Esophagus squamous epithelium (tissue), 5 donors: Measurements from ENCODE around the gene DUOXA2. TPM values are rescaled to one million over a fixed set of nuclear protein-coding genes. Genes with fewer than 3 reads are reported as not detected.

Source experiments
- DNase-seq: peaks from one replicate; lab custom pipeline; 2025; lab: John Stamatoyannopoulos, UW
- H3K27ac ChIP-seq, 4 donors: fragments of 200-600 bp; sonication (generic); one replicate each; pipeline ENCODE4 v1.5.1; 2016 to 2019; ENCODE audit warnings: mild to moderate bottlenecking in 1 of 4
- H3K27me3 ChIP-seq, 4 donors: fragments of 200-600 bp; sonication (generic); 1 replicate in 3 of 4; 2 replicates in 1 of 4; pipeline versions ENCODE4 v1.5.1 to v1.6.0; 2017 to 2021; ENCODE audit warnings: antibody characterized with exemption in 1 of 4
- H3K36me3 ChIP-seq, 3 donors: fragments of 200-600 bp; sonication (generic); one replicate each; pipeline ENCODE4 v1.5.1; 2016 to 2019
- H3K4me1 ChIP-seq, 3 donors: fragments of 200-600 bp; sonication (generic); one replicate each; pipeline ENCODE4 v1.5.1; 2017 to 2019
- H3K4me3 ChIP-seq, 4 donors: fragments of 200-600 bp; sonication (generic); 1 replicate in 3 of 4; 2 replicates in 1 of 4; pipeline ENCODE4 v1.5.1; 2016 to 2019; ENCODE audit warnings: mild to moderate bottlenecking in 2 of 4, moderate library complexity in 1 of 4
- H3K9me3 ChIP-seq, 3 donors: fragments of 200-600 bp; sonication (generic); one replicate each; pipeline ENCODE4 v1.5.1; 2016 to 2019
- CTCF ChIP-seq, 6 experiments: fragments of 450-650 bp in 4 of 6; fragments of 200-600 bp in 2 of 6; sonication (generic) in 2 of 6; IDR thresholded peaks; one replicate each; pipeline ENCODE4 v1.5.1; 2016 to 2019; ENCODE audit warnings: antibody characterized with exemption in 6 of 6, mild to moderate bottlenecking in 4 of 6, moderate library complexity in 4 of 6
- POLR2A ChIP-seq, 4 donors: fragments of 450-650 bp; IDR thresholded peaks; one replicate each; pipeline ENCODE4 v1.6.1; 2017; ENCODE audit warnings: antibody characterized with exemption in 4 of 4, mild to moderate bottlenecking in 4 of 4, moderate library complexity in 3 of 4
- WGBS, 2 donors: methylation state at CpG; one replicate each; pipeline ENCODE4 v1.1.5; 2018; 5-methylcytosine and 5-hydroxymethylcytosine counted together
- intact Hi-C: fragments of 100-400 bp; cut with DNase I; formaldehyde crosslinking; loops from one replicate; pipeline ENCODE4 v1.15.0; 2022
- total RNA-seq, 4 donors: library from RNA; depleted of rRNA; stranded (reverse); fragments of >200 nt; gene quantifications; one replicate each; pipeline ENCODE4 v1.1.0, GENCODE V29; 2016
- donor health status: DM: yes; HTN: yes; CAD: no.

The DUOXA2 gene
- total RNA-seq, 4 donors from 2014 or later = 6.3 to 20.6 (median 13.6) TPM; not detected in 1

GRCh38 chr15:45130291-45131000 is 16.3 kb downstream of the DUOXA2 start:
- H3K4me3 ChIP-seq = peak overlapping the region; percentile 49 to 69 (median 62)
- H3K27ac ChIP-seq = peak overlapping the region; percentile 81 to 92 (median 90)
- H3K27me3 ChIP-seq = peaks cover 0 to 63% (median 2%) of the 10 kb centered on the region in 4 donors
- peaks cover 0 to 32% (median 5%) of the 10 kb centered on the region in 3 donors for H3K36me3 ChIP-seq
- 50 to 78% methylated on average over 4 to 7 of the region's 7 CpGs for WGBS, 2 donors
- TF ChIP-seq CTCF (IDR thresholded peaks at IDR 0.05) = no peak
- no peak for TF ChIP-seq POLR2A (IDR thresholded peaks at IDR 0.05)
- DNase-seq = no peak
- peaks cover 2 to 86% (median 26%) of the 10 kb centered on the region in 3 donors for H3K4me1 ChIP-seq
- intact Hi-C loops = no loop called here
- no peaks in the 10 kb centered on the region for H3K9me3 ChIP-seq

GRCh38 chr15:45131510-45131909 is 17.4 kb downstream of the DUOXA2 start:
- Histone ChIP-seq H3K27me3 (peaks cover 0 to 70% (median 2%) of the 10 kb centered on the region in 4 donors), H3K9me3 (no peaks in the 10 kb centered on the region), H3K27ac (peak overlapping the region in 2 of 4 donors; percentile 89 to 92), H3K36me3 (peaks cover 0 to 41% (median 5%) of the 10 kb centered on the region in 3 donors), H3K4me1 (peaks cover 2 to 84% (median 26%) of the 10 kb centered on the region in 3 donors), H3K4me3 (peak overlapping the region in 1 of 4 donors; percentile 65)
- intact Hi-C loops = no loop called here
- no peak for DNase-seq
- TF ChIP-seq POLR2A (IDR thresholded peaks at IDR 0.05) = no peak
- TF ChIP-seq CTCF (IDR thresholded peaks at IDR 0.05) = no peak
- WGBS, 2 donors = 84 to 93% methylated on average over 3 of the region's 3 CpGs

- no peak for TF ChIP-seq POLR2A (IDR thresholded peaks at IDR 0.05)
- no peak for TF ChIP-seq CTCF (IDR thresholded peaks at IDR 0.05)
- Histone ChIP-seq H3K27ac (peak overlapping the region in 1 of 4 donors; percentile 29), H3K9me3 (no peaks in the 10 kb centered on the region), H3K27me3 (peaks cover 0 to 71% (median 2%) of the 10 kb centered on the region in 4 donors), H3K4me3 (no peak overlapping the region), H3K36me3 (peaks cover 0 to 54% (median 5%) of the 10 kb centered on the region in 3 donors), H3K4me1 (peaks cover 2 to 75% (median 24%) of the 10 kb centered on the region in 3 donors)
- WGBS, 2 donors = 43 to 50% methylated on average over 1 to 3 of the region's 3 CpGs
- no peak for DNase-seq
- intact Hi-C loops = no loop called here
Measured at GRCh38 chr15:45132844-45133560, 18.9 kb downstream of the DUOXA2 start.

- H3K27me3 ChIP-seq = peaks cover 0 to 71% (median 2%) of the 10 kb centered on the region in 4 donors
- peaks cover 0 to 60% (median 5%) of the 10 kb centered on the region in 3 donors for H3K36me3 ChIP-seq
- no peaks in the 10 kb centered on the region for H3K9me3 ChIP-seq
- WGBS, 2 donors = 8 to 49% methylated on average over 1 to 4 of the region's 5 CpGs
- intact Hi-C loops = no loop called here
- H3K4me1 ChIP-seq = peaks cover 2 to 70% (median 21%) of the 10 kb centered on the region in 3 donors
- no peak overlapping the region for H3K4me3 ChIP-seq
- H3K27ac ChIP-seq = peak overlapping the region in 1 of 4 donors; percentile 17
- DNase-seq = no peak
- TF ChIP-seq CTCF (IDR thresholded peaks at IDR 0.05) (no peak), POLR2A (IDR thresholded peaks at IDR 0.05) (no peak)
Measured at GRCh38 chr15:45133561-45133920, 19.4 kb downstream of the DUOXA2 start.

GRCh38 chr15:45134046-45134445 is 19.9 kb downstream of the DUOXA2 start:
- peaks cover 2 to 65% (median 21%) of the 10 kb centered on the region in 3 donors for H3K4me1 ChIP-seq

More at GRCh38 chr15:45134046-45134445, 19.9 kb downstream of the DUOXA2 start:
- Histone ChIP-seq H3K9me3 (no peaks in the 10 kb centered on the region), H3K27ac (peak overlapping the region in 2 of 4 donors; percentile 9 to 48), H3K27me3 (peaks cover 0 to 71% (median 2%) of the 10 kb centered on the region in 4 donors), H3K36me3 (peaks cover 0 to 65% (median 5%) of the 10 kb centered on the region in 3 donors), H3K4me3 (no peak overlapping the region)
- WGBS, 2 donors = 80 to 97% methylated on average over 4 to 6 of the region's 7 CpGs
- TF ChIP-seq CTCF (IDR thresholded peaks at IDR 0.05) (no peak), POLR2A (IDR thresholded peaks at IDR 0.05) (no peak)
- intact Hi-C loops = no loop called here
- DNase-seq = no peak
